Measurements from ENCODE around the gene GALNT1.

GRCh38 chr18:35693829-35694228, 112.3 kb downstream of the GALNT1 start:
- TF ChIP-seq, protein P1, sequence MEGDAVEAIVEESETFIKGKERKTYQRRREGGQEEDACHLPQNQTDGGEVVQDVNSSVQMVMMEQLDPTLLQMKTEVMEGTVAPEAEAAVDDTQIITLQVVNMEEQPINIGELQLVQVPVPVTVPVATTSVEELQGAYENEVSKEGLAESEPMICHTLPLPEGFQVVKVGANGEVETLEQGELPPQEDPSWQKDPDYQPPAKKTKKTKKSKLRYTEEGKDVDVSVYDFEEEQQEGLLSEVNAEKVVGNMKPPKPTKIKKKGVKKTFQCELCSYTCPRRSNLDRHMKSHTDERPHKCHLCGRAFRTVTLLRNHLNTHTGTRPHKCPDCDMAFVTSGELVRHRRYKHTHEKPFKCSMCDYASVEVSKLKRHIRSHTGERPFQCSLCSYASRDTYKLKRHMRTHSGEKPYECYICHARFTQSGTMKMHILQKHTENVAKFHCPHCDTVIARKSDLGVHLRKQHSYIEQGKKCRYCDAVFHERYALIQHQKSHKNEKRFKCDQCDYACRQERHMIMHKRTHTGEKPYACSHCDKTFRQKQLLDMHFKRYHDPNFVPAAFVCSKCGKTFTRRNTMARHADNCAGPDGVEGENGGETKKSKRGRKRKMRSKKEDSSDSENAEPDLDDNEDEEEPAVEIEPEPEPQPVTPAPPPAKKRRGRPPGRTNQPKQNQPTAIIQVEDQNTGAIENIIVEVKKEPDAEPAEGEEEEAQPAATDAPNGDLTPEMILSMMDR (IDR thresholded peaks at IDR 0.05; ENCODE audit: low read depth, low read length, poor library complexity, severe bottlenecking): no peak
- TF ChIP-seq EZH2phosphoT487 (IDR thresholded peaks at IDR 0.05; ENCODE audit: borderline replicate concordance, low read length): no peak
